Effector CD4-positive, alpha-beta T cell (primary cell): ENCODE data around the gene EPHB3.

Source experiments
- DNase-seq: peaks from one replicate; pipeline ENCODE4 v3.0.0-alpha.2; 2020

EPHB3 gene

GRCh38 chr3:184630861-184631471 is 69.4 kb downstream of the EPHB3 start:
- no peak for DNase-seq

GRCh38 chr3:184631472-184631861 is 69.9 kb downstream of the EPHB3 start:
- DNase-seq = no peak
